Sigmoid colon (tissue), 7 donors: ENCODE data around the gene BORCS5. TPM values are rescaled to one million over a fixed set of nuclear protein-coding genes. Genes with fewer than 3 reads are reported as not detected.
"Not testable (repeated sequence)": the region's sequence is repeated elsewhere in the genome, so short reads cannot be mapped to it uniquely, and the experiment has no call there.

Experiments used
- DNase-seq: peaks from one replicate; pipeline ENCODE4 v3.0.0-alpha.2; 2019
- H3K27ac ChIP-seq, 4 donors: fragments of 200-600 bp; sonication (generic); one replicate each; pipeline ENCODE4 v1.5.1; 2016 to 2019; ENCODE audit warnings: mild to moderate bottlenecking in 1 of 4
- H3K27me3 ChIP-seq, 3 donors: fragments of 200-600 bp; sonication (generic); one replicate each; pipeline ENCODE4 v1.5.1; 2019; ENCODE audit warnings: mild to moderate bottlenecking in 1 of 3
- H3K36me3 ChIP-seq, 4 donors: fragments of 200-600 bp; sonication (generic); one replicate each; pipeline ENCODE4 v1.5.1; 2016 to 2019
- H3K4me1 ChIP-seq, 4 donors: fragments of 200-600 bp; sonication (generic); one replicate each; pipeline ENCODE4 v1.5.1; 2017 to 2019
- H3K4me3 ChIP-seq, 4 donors: fragments of 200-600 bp; sonication (generic); one replicate each; pipeline ENCODE4 v1.5.1; 2017 to 2019; ENCODE audit warnings: mild to moderate bottlenecking in 2 of 4, moderate library complexity in 1 of 4
- H3K9me3 ChIP-seq, 4 donors: fragments of 200-600 bp in 3 of 4; sonication (generic) in 3 of 4; one replicate each; pipeline versions ENCODE4 v1.5.1 to v1.6.1; 2013 to 2019
- EP300 ChIP-seq, 4 donors: sonication (generic); formaldehyde crosslinking; IDR thresholded peaks; one replicate each; pipeline ENCODE4 v1.6.1; 2017; ENCODE audit warnings: antibody characterized with exemption in 4 of 4
- POLR2A ChIP-seq, 2 donors: fragments of 450-650 bp; IDR thresholded peaks; one replicate each; pipeline ENCODE4 v1.6.1; 2016; ENCODE audit warnings: antibody characterized with exemption in 2 of 2, mild to moderate bottlenecking in 2 of 2, moderate library complexity in 2 of 2
- POLR2AphosphoS5 ChIP-seq, 4 donors: sonication (generic); formaldehyde crosslinking; IDR thresholded peaks; one replicate each; pipeline ENCODE4 v1.6.1; 2017; ENCODE audit warnings: antibody characterized with exemption in 4 of 4
- WGBS, 2 donors: extraction: QIAGEN DNeasy Blood & Tissue Kit; methylation state at CpG; one replicate each; pipeline ENCODE4 v1.1.7; 2013; 5-methylcytosine and 5-hydroxymethylcytosine counted together
- intact Hi-C: fragments of 100-400 bp; cut with DNase I; formaldehyde crosslinking; loops from one replicate; pipeline ENCODE4 v1.15.1; 2023
- polyA plus RNA-seq, 3 donors: library from polyadenylated mRNA; stranded (reverse); fragments of 200-250 nt; gene quantifications; one replicate each; pipeline ENCODE4 v1.2.3, GENCODE V29; 2013
- total RNA-seq, 4 donors: library from RNA; depleted of rRNA; stranded (reverse); fragments of >200 nt; gene quantifications; one replicate each; pipeline ENCODE4 v1.1.0, GENCODE V29; 2016
- TF ChIP-seq, protein P1 (sequence below), 4 experiments: fragments of 450-650 bp in 3 of 4; fragments of 200-600 bp in 1 of 4; IDR thresholded peaks; one replicate each; pipeline ENCODE4 v1.5.1; 2016 to 2019; ENCODE audit warnings: antibody characterized with exemption in 4 of 4, mild to moderate bottlenecking in 3 of 4, moderate library complexity in 2 of 4
- donor health status: healthy with polysubstance abuse.
- donor health status: Bipolar disorder and iron deficiency.
- donor health status: healthy.

The BORCS5 gene
- total and polyA plus RNA-seq, 7 donors, result 3.7 to 25.3 (median 7.1) TPM

DNA sequence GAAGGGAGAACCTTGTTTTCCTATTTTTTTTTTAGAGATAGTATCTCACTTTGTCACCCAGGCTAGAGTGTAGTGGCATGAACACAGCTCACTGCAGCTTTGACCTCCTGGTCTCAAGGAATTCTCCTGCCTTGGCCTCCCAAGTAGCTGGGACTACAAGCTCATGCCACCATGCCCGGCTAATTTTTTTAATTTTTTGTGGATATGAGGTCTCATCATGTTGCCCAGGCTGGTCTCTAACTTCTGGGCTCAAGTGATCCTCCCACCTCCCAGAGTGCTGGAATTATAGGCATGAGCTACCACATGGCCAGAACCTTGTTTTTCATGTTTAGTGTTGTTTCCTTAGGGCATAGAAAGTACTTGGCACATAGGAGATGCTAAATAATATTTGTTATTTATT is 20.4 kb upstream of the BORCS5 start:
- no peaks in the 10 kb centered on the region for H3K9me3 ChIP-seq
- WGBS, 2 donors, result 93% methylated on average over 1 of the region's 1 CpG
- peaks cover 0 to 16% (median 2%) of the 10 kb centered on the region in 4 donors for H3K4me1 ChIP-seq
- H3K27me3 ChIP-seq, result no peaks in the 10 kb centered on the region
- H3K36me3 ChIP-seq, result peaks cover 0 to 37% (median 0%) of the 10 kb centered on the region in 4 donors
- H3K27ac ChIP-seq, result no peak overlapping the region
- H3K4me3 ChIP-seq, result no peak overlapping the region
- no peak for TF ChIP-seq POLR2AphosphoS5 (IDR thresholded peaks at IDR 0.05)
- TF ChIP-seq, protein P1, sequence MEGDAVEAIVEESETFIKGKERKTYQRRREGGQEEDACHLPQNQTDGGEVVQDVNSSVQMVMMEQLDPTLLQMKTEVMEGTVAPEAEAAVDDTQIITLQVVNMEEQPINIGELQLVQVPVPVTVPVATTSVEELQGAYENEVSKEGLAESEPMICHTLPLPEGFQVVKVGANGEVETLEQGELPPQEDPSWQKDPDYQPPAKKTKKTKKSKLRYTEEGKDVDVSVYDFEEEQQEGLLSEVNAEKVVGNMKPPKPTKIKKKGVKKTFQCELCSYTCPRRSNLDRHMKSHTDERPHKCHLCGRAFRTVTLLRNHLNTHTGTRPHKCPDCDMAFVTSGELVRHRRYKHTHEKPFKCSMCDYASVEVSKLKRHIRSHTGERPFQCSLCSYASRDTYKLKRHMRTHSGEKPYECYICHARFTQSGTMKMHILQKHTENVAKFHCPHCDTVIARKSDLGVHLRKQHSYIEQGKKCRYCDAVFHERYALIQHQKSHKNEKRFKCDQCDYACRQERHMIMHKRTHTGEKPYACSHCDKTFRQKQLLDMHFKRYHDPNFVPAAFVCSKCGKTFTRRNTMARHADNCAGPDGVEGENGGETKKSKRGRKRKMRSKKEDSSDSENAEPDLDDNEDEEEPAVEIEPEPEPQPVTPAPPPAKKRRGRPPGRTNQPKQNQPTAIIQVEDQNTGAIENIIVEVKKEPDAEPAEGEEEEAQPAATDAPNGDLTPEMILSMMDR (IDR thresholded peaks at IDR 0.05), result no peak
- no peak for TF ChIP-seq POLR2A (IDR thresholded peaks at IDR 0.05)
- TF ChIP-seq EP300 (IDR thresholded peaks at IDR 0.05), result no peak
- DNase-seq, result no peak
- intact Hi-C loops, result loop anchor here (10.0 kb wide), 1 partner anchor 762 kb away; no protein-coding TSS in a partner anchor

DNA sequence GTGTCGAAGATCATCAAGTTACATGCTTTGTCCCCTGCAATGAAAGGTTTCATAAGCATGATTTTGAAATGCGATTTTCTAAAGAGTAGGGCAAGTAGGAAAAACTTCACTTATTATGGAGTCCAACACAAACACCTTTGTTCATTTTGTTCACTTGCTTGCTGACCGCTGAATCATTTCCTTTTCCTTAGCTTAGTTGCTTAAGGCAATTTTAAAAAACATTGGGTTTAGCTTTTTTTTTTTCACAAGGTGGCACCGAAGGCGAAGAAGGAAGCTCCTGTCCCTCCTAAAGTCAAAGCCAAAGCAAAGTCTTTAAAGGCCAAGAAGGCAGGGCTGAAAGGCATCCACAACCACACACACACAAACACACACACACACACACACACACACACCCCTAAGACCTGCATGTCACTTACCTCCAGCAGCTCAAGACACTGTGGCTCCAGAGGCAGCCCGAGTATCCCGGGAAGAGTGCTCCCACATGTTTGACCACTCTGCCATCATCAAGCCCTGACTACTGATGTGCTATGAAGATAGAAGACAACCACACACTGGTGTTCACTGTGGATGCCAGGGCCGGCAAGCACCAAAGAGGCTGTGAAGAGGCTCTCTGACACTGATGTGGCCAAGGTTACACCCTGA is 18.2 kb upstream of the BORCS5 start:
- Histone ChIP-seq H3K4me3 (no peak overlapping the region), H3K4me1 (peaks cover 0 to 12% (median 2%) of the 10 kb centered on the region in 4 donors), H3K9me3 (no peaks in the 10 kb centered on the region), H3K27me3 (no peaks in the 10 kb centered on the region), H3K36me3 (peaks cover 0 to 53% (median 3%) of the 10 kb centered on the region in 4 donors), H3K27ac (peak overlapping the region in 1 of 4 donors; percentile 29)
- no peak for DNase-seq
- 73 to 88% methylated on average over 8 of the region's 8 CpGs for WGBS, 2 donors
- TF ChIP-seq EP300 (IDR thresholded peaks at IDR 0.05) (no peak), POLR2A (IDR thresholded peaks at IDR 0.05) (no peak), POLR2AphosphoS5 (IDR thresholded peaks at IDR 0.05) (no peak)
- TF ChIP-seq, protein P1 (IDR thresholded peaks at IDR 0.05), result no peak
- intact Hi-C loops, result loop anchor here (10.0 kb wide), 1 partner anchor 764 kb away; no protein-coding TSS in a partner anchor

DNA sequence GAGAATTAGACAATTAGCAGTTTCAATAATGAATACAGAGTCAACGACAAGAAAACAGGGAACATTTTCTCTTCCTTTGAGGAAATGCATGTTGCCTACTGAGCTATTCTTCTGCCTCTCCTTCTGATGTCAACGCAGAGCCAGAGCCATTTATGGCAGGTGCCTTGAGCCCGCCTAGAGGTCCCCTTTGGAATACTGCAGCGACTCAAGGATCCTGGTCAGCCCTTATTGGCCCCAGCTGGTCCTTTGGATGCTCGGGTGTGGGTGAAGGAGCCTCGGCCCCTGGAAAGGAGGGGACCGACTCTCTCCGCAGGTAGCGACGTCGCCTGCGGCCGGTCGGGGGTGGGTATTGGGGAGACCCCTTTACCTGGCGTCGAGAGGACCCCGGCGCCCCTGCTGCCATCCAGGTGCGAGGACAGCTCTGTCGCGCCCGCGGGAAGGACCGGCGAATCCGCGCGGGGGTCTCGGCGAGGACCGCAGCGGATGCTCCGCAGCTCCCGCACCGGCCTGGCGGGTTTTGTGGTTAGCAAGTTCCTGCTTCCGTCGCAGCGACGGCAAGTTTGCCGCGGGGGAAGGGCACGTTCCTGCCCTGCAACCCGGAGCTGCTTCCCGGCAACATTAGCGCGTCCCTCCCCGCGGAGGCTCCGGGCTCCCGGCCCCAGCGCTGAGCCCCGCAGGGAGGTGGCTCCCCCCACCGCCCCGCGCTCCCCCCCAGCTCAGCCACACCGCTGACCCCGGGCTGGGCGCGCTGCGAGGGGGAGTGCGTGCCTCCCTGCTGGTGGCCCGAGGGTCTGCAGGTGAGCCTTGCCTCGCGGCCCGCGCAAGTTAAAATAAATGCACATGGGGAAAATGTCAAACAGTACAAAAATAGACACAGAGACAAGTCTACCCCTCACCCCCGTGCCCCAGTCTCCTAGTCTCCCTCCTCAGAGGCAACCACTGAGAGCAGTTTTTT is 6.9 kb upstream of the BORCS5 start, which contains the start of gene MANSC1:
MANSC1 (minus strand) TSS at position 532 of the 955 bp plus-strand sequence. CDS start 6,928 bp downstream, outside the sequence.
- TF ChIP-seq, protein P1 (IDR thresholded peaks at IDR 0.05), result peak in 3 of 4 experiments; percentile 21 to 50 (median 25)
- no peak for TF ChIP-seq EP300 (IDR thresholded peaks at IDR 0.05)
- TF ChIP-seq POLR2A (IDR thresholded peaks at IDR 0.05), result peak; percentile 68 to 69
- peak; percentile 64 to 88 (median 76) for TF ChIP-seq POLR2AphosphoS5 (IDR thresholded peaks at IDR 0.05)

DNA sequence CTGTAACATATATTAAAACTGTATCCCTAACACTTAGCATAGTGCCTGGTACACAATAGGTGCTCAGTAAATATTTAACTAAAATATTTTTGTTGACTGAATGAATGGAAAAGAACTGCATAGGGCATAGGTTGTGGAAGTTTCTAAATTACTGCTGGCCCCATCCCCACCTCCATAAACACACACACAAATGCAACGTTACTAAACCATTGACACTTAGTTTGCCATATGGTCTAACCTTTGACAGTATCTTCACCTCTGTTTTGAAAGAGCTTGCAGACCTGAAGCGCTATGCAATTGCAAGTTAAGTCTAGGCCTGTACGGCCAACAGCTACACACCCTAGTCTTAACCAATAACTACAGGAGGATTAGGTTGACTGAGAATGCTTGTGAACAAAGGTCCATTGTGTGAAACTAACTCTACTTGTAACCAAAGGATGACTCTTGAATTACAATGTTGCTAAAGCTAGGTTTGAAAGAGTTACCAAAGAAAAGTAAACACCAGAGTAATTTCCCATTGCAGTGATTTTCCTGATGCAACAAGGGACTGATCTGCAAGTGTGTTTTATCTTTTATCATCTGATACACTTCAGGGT is 5.9 kb upstream of the BORCS5 start:
- H3K36me3 ChIP-seq, result no peaks in the 10 kb centered on the region
- TF ChIP-seq EP300 (IDR thresholded peaks at IDR 0.05) (no peak), POLR2A (IDR thresholded peaks at IDR 0.05) (no peak), POLR2AphosphoS5 (IDR thresholded peaks at IDR 0.05) (no peak)
- TF ChIP-seq, protein P1 (IDR thresholded peaks at IDR 0.05), result no peak
- DNase-seq, result no peak
- WGBS, 2 donors, result 27 to 69% methylated on average over 3 of the region's 3 CpGs
- intact Hi-C loops, result no loop called here
- peaks cover 0 to 12% (median 8%) of the 10 kb centered on the region in 4 donors for H3K4me1 ChIP-seq
- peak overlapping the region; percentile 86 to 94 (median 90) for H3K27ac ChIP-seq
- H3K27me3 ChIP-seq, result no peaks in the 10 kb centered on the region
- H3K9me3 ChIP-seq, result no peaks in the 10 kb centered on the region
- no peak overlapping the region for H3K4me3 ChIP-seq

More for the DNA sequence above, 6.9 kb upstream of the BORCS5 start, which contains the start of gene MANSC1:
- DNase-seq, result peak; percentile 87
- H3K4me3 ChIP-seq, result peak within 1 kb of the TSS; percentile 65 to 82 (median 78)
- peaks cover 0 to 12% (median 8%) of the 10 kb centered on the region in 4 donors for H3K4me1 ChIP-seq
- no peaks in the 10 kb centered on the region for H3K27me3 ChIP-seq
- no peaks in the 10 kb centered on the region for H3K36me3 ChIP-seq
- intact Hi-C loops, result no loop called here
- peak within 1 kb of the TSS; percentile 86 to 94 (median 90) for H3K27ac ChIP-seq
- 1% methylated on average over 68 of the region's 68 CpGs for WGBS, 2 donors
- H3K9me3 ChIP-seq, result no peaks in the 10 kb centered on the region

DNA sequence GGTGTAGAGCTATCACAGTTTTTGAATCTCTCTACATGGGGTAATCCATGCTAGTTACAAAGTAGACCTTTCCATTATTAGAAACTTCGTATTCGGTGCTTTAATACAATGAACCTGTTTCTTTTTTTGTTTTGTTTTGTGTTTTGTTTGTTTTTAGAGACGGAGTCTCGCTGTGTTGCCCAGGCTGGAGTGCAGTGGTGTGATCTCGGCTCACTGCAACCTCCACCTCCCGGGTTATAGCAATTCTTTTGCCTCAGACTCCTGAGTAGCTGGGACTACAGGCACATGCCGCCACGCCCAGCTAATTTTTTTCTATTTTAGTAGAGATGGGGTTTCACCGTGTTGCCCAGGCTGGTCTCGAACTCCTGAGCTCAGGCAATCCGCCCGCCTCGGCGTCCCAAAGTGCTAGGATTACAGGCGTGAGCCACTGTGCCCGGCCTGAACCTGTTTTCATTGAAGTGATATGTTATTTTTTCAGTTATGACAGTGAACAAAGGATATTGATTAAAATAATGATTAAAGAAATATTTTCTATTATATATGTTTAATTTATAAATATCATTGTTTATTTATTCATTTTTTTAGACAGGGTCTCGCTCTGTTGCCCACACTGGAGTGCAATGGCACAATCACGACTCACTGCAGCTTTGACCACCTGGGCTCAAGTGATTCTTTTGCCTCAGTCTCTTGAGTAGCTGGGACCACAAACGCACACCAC is 5.3 kb upstream of the BORCS5 start:
- H3K4me1 ChIP-seq, result peaks cover 0 to 16% (median 11%) of the 10 kb centered on the region in 4 donors
- intact Hi-C loops, DNase-seq, H3K27ac ChIP-seq, H3K9me3 ChIP-seq, H3K27me3 ChIP-seq, H3K4me3 ChIP-seq, H3K36me3 ChIP-seq: not testable (repeated sequence)
- 41 to 82% methylated on average over 19 of the region's 19 CpGs for WGBS, 2 donors
